Measurements from ENCODE around the gene EHD1.
A peak's percentile ranks its signal among the peaks of the same experiment; 100 is the strongest.

EHD1 gene

GRCh38 chr11:64883575-64883974, 5.2 kb upstream of the EHD1 start:
- no peaks in the 10 kb centered on the region for H3K27me3 ChIP-seq (ENCODE audit: control insufficient read depth in 1 of 2, insufficient read depth in 2 of 2, low read length in 2 of 2)
- H3K9ac ChIP-seq (ENCODE audit: low read depth in 1 of 2, low read length in 2 of 2) = no peak overlapping the region
- H3K9me3 ChIP-seq (ENCODE audit: control insufficient read depth in 1 of 2, low read length in 2 of 2) = no peaks in the 10 kb centered on the region
- H3K27ac ChIP-seq (ENCODE audit: low read depth, low read length) = no peak overlapping the region
- peaks cover 43 to 44% of the 10 kb centered on the region in 2 donors for H3K4me1 ChIP-seq (ENCODE audit: control insufficient read depth in 1 of 2, insufficient read depth in 2 of 2, low read length in 2 of 2)
- H3K4me3 ChIP-seq (ENCODE audit: low read depth in 1 of 2, low read length in 2 of 2) = no peak overlapping the region
- H3K36me3 ChIP-seq (ENCODE audit: control insufficient read depth in 1 of 2, insufficient read depth in 2 of 2, low read length in 2 of 2) = no peaks in the 10 kb centered on the region

DNA sequence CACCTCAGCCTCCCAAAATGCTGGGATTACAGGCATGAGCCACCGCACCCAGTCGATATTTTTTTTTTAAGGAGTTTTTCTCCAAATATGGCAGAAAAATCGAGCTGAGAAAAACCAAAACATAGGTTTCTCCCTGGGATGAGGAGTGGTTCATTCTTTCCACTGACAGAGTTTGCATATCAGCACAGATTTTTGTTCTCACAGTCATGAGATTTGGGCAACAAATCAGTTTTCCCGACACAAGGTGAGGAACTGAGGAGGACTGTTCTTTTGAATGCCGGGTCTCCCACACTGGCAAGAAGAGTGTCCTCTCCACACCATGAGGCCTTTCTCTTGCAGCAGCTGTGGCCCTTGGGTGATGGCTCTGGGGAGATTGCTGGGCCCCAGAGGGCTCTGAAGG, 3.8 kb upstream of the EHD1 start:
- no peaks in the 10 kb centered on the region for H3K36me3 ChIP-seq (ENCODE audit: control insufficient read depth in 1 of 2, insufficient read depth in 2 of 2, low read length in 2 of 2)
- H3K4me1 ChIP-seq (ENCODE audit: control insufficient read depth in 1 of 2, insufficient read depth in 2 of 2, low read length in 2 of 2) = peaks cover 34 to 39% of the 10 kb centered on the region in 2 donors
- no peaks in the 10 kb centered on the region for H3K27me3 ChIP-seq (ENCODE audit: control insufficient read depth in 1 of 2, insufficient read depth in 2 of 2, low read length in 2 of 2)
- H3K27ac ChIP-seq (ENCODE audit: low read depth, low read length) = no peak overlapping the region
- H3K4me3 ChIP-seq (ENCODE audit: low read depth in 1 of 2, low read length in 2 of 2) = no peak overlapping the region
- H3K9me3 ChIP-seq (ENCODE audit: control insufficient read depth in 1 of 2, low read length in 2 of 2) = no peaks in the 10 kb centered on the region
- H3K9ac ChIP-seq (ENCODE audit: low read depth in 1 of 2, low read length in 2 of 2) = no peak overlapping the region

DNA sequence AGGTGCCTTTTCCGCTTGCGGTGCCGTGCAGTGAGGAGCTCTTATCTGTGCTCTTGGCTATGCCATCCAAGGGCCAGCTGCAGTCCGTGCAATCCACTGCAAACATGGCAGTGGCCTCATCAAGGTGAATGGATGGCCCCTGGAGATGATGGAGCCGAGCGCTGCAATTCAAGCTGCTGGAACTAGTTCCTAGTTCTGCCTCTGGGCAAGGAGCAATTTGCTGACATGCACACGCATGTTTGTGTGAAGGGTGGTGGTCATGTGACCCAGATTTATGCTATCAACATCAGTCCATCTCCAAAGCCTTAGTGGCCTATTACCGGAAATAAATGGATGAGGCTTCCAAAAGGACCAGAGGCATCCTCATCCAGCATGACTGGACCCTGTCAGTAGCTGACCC, 3.1 kb upstream of the EHD1 start:
- H3K36me3 ChIP-seq (ENCODE audit: control insufficient read depth in 1 of 2, insufficient read depth in 2 of 2, low read length in 2 of 2) = no peaks in the 10 kb centered on the region
- H3K27ac ChIP-seq (ENCODE audit: low read depth, low read length) = no peak overlapping the region
- H3K9me3 ChIP-seq (ENCODE audit: control insufficient read depth in 1 of 2, low read length in 2 of 2) = no peaks in the 10 kb centered on the region
- no peak overlapping the region for H3K4me3 ChIP-seq (ENCODE audit: low read depth in 1 of 2, low read length in 2 of 2)
- peaks cover 42 to 47% of the 10 kb centered on the region in 2 donors for H3K4me1 ChIP-seq (ENCODE audit: control insufficient read depth in 1 of 2, insufficient read depth in 2 of 2, low read length in 2 of 2)
- H3K9ac ChIP-seq (ENCODE audit: low read depth in 1 of 2, low read length in 2 of 2) = no peak overlapping the region
- H3K27me3 ChIP-seq (ENCODE audit: control insufficient read depth in 1 of 2, insufficient read depth in 2 of 2, low read length in 2 of 2) = no peaks in the 10 kb centered on the region

DNA sequence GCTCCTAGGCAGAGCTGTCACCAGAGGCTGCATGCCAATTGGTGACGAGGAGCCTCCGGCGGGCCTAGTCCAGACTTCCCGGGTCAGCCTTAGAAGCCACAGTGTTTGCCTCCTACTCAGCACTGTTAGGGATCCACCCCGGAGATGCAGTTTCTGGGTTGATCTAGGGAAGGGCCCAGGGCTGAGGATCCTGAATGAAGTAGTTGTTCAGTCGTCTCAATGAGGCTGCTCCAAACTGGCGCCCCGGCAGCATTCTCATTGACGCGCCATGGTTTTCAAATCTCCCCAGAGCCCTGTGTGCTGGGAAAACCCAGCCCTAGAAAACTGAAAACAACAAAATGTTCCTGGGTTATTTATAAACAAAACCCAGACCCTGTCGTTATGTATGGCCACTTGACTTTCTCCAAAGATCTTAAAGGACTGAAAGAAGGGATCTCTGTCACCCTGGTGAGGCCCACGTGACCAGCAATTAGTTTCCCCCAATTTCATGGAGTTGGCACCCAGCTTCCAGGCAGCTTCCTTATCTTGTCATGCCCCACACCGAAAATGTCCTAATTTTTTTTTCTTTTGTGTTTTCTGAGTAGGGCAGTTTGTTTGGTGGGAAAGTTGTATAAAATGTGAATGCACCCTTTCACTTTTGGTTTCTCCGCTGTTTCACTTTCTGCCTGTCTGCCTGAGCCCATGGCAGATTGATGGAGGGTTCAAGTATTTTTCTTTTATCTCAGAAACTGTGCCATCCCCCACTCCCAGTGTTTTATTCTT, 2.0 kb upstream of the EHD1 start:
- peak overlapping the region; percentile 53 for H3K27ac ChIP-seq (ENCODE audit: low read depth, low read length)
- peak overlapping the region; percentile 8 to 45 for H3K9ac ChIP-seq (ENCODE audit: low read depth in 1 of 2, low read length in 2 of 2)
- no peaks in the 10 kb centered on the region for H3K36me3 ChIP-seq (ENCODE audit: control insufficient read depth in 1 of 2, insufficient read depth in 2 of 2, low read length in 2 of 2)
- peak overlapping the region in 1 of 2 donors; percentile 46 for H3K4me3 ChIP-seq (ENCODE audit: low read depth in 1 of 2, low read length in 2 of 2)
- peaks cover 44 to 56% of the 10 kb centered on the region in 2 donors for H3K4me1 ChIP-seq (ENCODE audit: control insufficient read depth in 1 of 2, insufficient read depth in 2 of 2, low read length in 2 of 2)
- H3K9me3 ChIP-seq (ENCODE audit: control insufficient read depth in 1 of 2, low read length in 2 of 2) = no peaks in the 10 kb centered on the region
- no peaks in the 10 kb centered on the region for H3K27me3 ChIP-seq (ENCODE audit: control insufficient read depth in 1 of 2, insufficient read depth in 2 of 2, low read length in 2 of 2)

DNA sequence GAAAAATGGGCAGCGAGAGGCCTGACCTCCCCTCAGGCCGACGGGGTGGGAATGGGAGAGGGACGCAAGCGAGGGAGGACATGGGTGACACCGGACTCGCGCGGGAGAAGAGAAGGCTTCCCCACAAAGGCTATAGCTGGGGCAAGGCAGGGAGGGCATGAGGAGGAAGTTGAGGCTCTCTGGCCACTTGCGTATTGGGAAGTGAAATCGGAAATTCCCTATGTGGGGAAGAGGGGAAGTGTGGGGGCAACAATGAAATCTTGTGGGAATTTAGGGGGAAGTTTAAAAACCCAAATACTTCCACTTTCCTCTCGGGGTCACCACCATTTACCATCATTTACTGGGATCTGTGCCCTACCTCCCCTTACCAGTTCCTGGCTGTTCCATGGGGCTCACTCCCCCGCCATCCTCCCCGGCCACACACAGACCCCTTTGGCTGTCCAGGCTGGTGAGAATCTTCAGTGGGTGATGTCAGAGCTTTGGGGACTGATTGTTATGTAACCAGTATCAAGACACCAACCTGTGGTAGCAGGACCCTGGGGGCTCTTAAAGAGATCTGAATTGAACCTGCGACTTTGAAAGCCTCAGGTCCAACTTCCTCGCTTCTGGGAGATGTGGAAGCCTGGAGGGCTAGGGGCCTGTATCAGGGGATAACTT, 951 bp upstream of the EHD1 start:
- peaks cover 4 to 7% of the 10 kb centered on the region in 2 donors for H3K36me3 ChIP-seq (ENCODE audit: control insufficient read depth in 1 of 2, insufficient read depth in 2 of 2, low read length in 2 of 2)
- H3K27ac ChIP-seq (ENCODE audit: low read depth, low read length) = peak overlapping the region; percentile 89
- no peaks in the 10 kb centered on the region for H3K27me3 ChIP-seq (ENCODE audit: control insufficient read depth in 1 of 2, insufficient read depth in 2 of 2, low read length in 2 of 2)
- peaks cover 47 to 60% of the 10 kb centered on the region in 2 donors for H3K4me1 ChIP-seq (ENCODE audit: control insufficient read depth in 1 of 2, insufficient read depth in 2 of 2, low read length in 2 of 2)
- no peaks in the 10 kb centered on the region for H3K9me3 ChIP-seq (ENCODE audit: control insufficient read depth in 1 of 2, low read length in 2 of 2)
- H3K4me3 ChIP-seq (ENCODE audit: low read depth in 1 of 2, low read length in 2 of 2) = peak overlapping the region; percentile 81 to 87
- peak overlapping the region; percentile 84 to 93 for H3K9ac ChIP-seq (ENCODE audit: low read depth in 1 of 2, low read length in 2 of 2)

GRCh38 chr11:64878223-64878493, 263 bp downstream of the EHD1 start:
- H3K36me3 ChIP-seq (ENCODE audit: control insufficient read depth in 1 of 2, insufficient read depth in 2 of 2, low read length in 2 of 2) = peaks cover 6 to 11% of the 10 kb centered on the region in 2 donors
- peak overlapping the region; percentile 76 to 91 for H3K9ac ChIP-seq (ENCODE audit: low read depth in 1 of 2, low read length in 2 of 2)
- H3K4me1 ChIP-seq (ENCODE audit: control insufficient read depth in 1 of 2, insufficient read depth in 2 of 2, low read length in 2 of 2) = peaks cover 55 to 66% of the 10 kb centered on the region in 2 donors
- no peaks in the 10 kb centered on the region for H3K27me3 ChIP-seq (ENCODE audit: control insufficient read depth in 1 of 2, insufficient read depth in 2 of 2, low read length in 2 of 2)
- peak overlapping the region; percentile 76 for H3K27ac ChIP-seq (ENCODE audit: low read depth, low read length)
- H3K9me3 ChIP-seq (ENCODE audit: control insufficient read depth in 1 of 2, low read length in 2 of 2) = no peaks in the 10 kb centered on the region
- H3K4me3 ChIP-seq (ENCODE audit: low read depth in 1 of 2, low read length in 2 of 2) = peak overlapping the region; percentile 80 to 90

- Histone ChIP-seq H3K9ac (ENCODE audit: low read depth in 1 of 2, low read length in 2 of 2) (peak overlapping the region; percentile 76 to 91), H3K27ac (ENCODE audit: low read depth, low read length) (peak overlapping the region; percentile 76), H3K4me1 (ENCODE audit: control insufficient read depth in 1 of 2, insufficient read depth in 2 of 2, low read length in 2 of 2) (peaks cover 61 to 72% of the 10 kb centered on the region in 2 donors)
These were observed 815 bp downstream of the EHD1 start for GRCh38 chr11:64877390-64878222.

DNA sequence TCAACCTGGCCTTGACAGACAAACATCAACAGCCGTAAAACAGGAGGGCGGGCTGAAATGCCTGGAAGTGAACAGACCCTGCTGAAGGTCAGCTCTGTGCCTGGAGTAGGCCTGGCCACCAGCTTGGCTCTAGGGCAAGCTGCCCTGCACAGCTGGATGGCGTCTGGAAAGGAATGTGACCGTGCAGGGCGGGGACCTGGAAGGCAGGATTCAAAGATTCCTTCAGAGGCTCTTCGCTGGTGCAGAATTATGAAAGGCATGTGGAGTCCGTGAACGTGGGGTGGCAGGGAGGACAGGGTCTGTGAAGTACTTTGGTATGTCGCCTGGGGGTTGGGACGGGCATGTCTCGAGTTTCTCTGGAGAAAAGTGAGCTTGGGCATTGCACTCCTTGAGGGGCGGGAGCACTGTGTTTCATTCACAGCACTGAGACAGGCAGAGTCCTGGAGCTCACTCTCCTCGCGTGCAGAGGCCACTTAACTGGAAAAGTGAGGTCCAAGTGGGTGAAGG, 1.5 kb downstream of the EHD1 start:
- Histone ChIP-seq H3K9ac (ENCODE audit: low read depth in 1 of 2, low read length in 2 of 2) (peak overlapping the region; percentile 76 to 91), H3K36me3 (ENCODE audit: control insufficient read depth in 1 of 2, insufficient read depth in 2 of 2, low read length in 2 of 2) (peaks cover 7 to 18% of the 10 kb centered on the region in 2 donors), H3K4me3 (ENCODE audit: low read depth in 1 of 2, low read length in 2 of 2) (peak overlapping the region; percentile 80 to 90), H3K27ac (ENCODE audit: low read depth, low read length) (peak overlapping the region; percentile 23), H3K27me3 (ENCODE audit: control insufficient read depth in 1 of 2, insufficient read depth in 2 of 2, low read length in 2 of 2) (no peaks in the 10 kb centered on the region), H3K4me1 (ENCODE audit: control insufficient read depth in 1 of 2, insufficient read depth in 2 of 2, low read length in 2 of 2) (peaks cover 67 to 79% of the 10 kb centered on the region in 2 donors), H3K9me3 (ENCODE audit: control insufficient read depth in 1 of 2, low read length in 2 of 2) (no peaks in the 10 kb centered on the region)

More at GRCh38 chr11:64877390-64878222, 815 bp downstream of the EHD1 start:
- Histone ChIP-seq H3K27me3 (ENCODE audit: control insufficient read depth in 1 of 2, insufficient read depth in 2 of 2, low read length in 2 of 2) (no peaks in the 10 kb centered on the region), H3K9me3 (ENCODE audit: control insufficient read depth in 1 of 2, low read length in 2 of 2) (no peaks in the 10 kb centered on the region), H3K4me3 (ENCODE audit: low read depth in 1 of 2, low read length in 2 of 2) (peak overlapping the region; percentile 80 to 90), H3K36me3 (ENCODE audit: control insufficient read depth in 1 of 2, insufficient read depth in 2 of 2, low read length in 2 of 2) (peaks cover 6 to 16% of the 10 kb centered on the region in 2 donors)

GRCh38 chr11:64876229-64876750, 2.1 kb downstream of the EHD1 start:
- Histone ChIP-seq H3K4me1 (ENCODE audit: control insufficient read depth in 1 of 2, insufficient read depth in 2 of 2, low read length in 2 of 2) (peaks cover 73 to 80% of the 10 kb centered on the region in 2 donors), H3K9me3 (ENCODE audit: control insufficient read depth in 1 of 2, low read length in 2 of 2) (no peaks in the 10 kb centered on the region), H3K4me3 (ENCODE audit: low read depth in 1 of 2, low read length in 2 of 2) (peak overlapping the region; percentile 80 to 90), H3K36me3 (ENCODE audit: control insufficient read depth in 1 of 2, insufficient read depth in 2 of 2, low read length in 2 of 2) (peaks cover 13 to 23% of the 10 kb centered on the region in 2 donors), H3K27me3 (ENCODE audit: control insufficient read depth in 1 of 2, insufficient read depth in 2 of 2, low read length in 2 of 2) (no peaks in the 10 kb centered on the region), H3K9ac (ENCODE audit: low read depth in 1 of 2, low read length in 2 of 2) (peak overlapping the region; percentile 76 to 91), H3K27ac (ENCODE audit: low read depth, low read length) (peak overlapping the region; percentile 23)
